ENCODE data around the gene SLC35F3. TPM values are rescaled to one million over a fixed set of nuclear protein-coding genes. Genes with fewer than 3 reads are reported as not detected.
"Not testable (repeated sequence)": the region's sequence is repeated elsewhere in the genome, so short reads cannot be mapped to it uniquely, and the experiment has no call there.

Gene SLC35F3
- total and polyA plus RNA-seq, 3 experiments from 2014 or later = 0.21 to 7.8 (median 6.9) TPM

- CTCF ChIA-PET = no interaction called here
- POLR2A ChIA-PET = no interaction called here
- Mint-ChIP-seq H3K27ac (no peak overlapping the region), H3K4me1 (no peaks in the 10 kb centered on the region), H3K36me3 (no peaks in the 10 kb centered on the region), H3K9me3 (peaks cover 5 to 15% (median 8%) of the 10 kb centered on the region in 5 donors), H3K27me3 (peaks cover 5 to 9% of the 10 kb centered on the region in 2 donors), H3K4me3 (no peak overlapping the region)
- DNase-seq = no peak
- Histone ChIP-seq H3K9me3 (ENCODE audit: low read length) (no peaks in the 10 kb centered on the region), H3K27ac (ENCODE audit: low read depth, low read length) (no peak overlapping the region), H3K36me3 (ENCODE audit: insufficient read depth, low read length) (no peaks in the 10 kb centered on the region), H3K4me3 (ENCODE audit: low read length) (no peak overlapping the region), H3K4me1 (ENCODE audit: insufficient read depth, low read length) (no peaks in the 10 kb centered on the region), H3K27me3 (ENCODE audit: insufficient read depth, low read length, poor library complexity, severe bottlenecking) (no peaks in the 10 kb centered on the region)
Observed at GRCh38 chr1:233869680-233870079, 34.8 kb upstream of the SLC35F3 start.

- CTCF ChIA-PET = no interaction called here
- Histone ChIP-seq H3K9me3 (ENCODE audit: low read length) (no peaks in the 10 kb centered on the region), H3K27ac (ENCODE audit: low read depth, low read length) (no peak overlapping the region), H3K4me1 (ENCODE audit: insufficient read depth, low read length) (no peaks in the 10 kb centered on the region), H3K27me3 (ENCODE audit: insufficient read depth, low read length, poor library complexity, severe bottlenecking) (no peaks in the 10 kb centered on the region), H3K36me3 (ENCODE audit: insufficient read depth, low read length) (no peaks in the 10 kb centered on the region), H3K4me3 (ENCODE audit: low read length) (no peak overlapping the region)
- POLR2A ChIA-PET = no interaction called here
- Mint-ChIP-seq H3K9me3 (peaks cover 0 to 5% (median 2%) of the 10 kb centered on the region in 5 donors), H3K27me3 (peaks cover 5 to 8% of the 10 kb centered on the region in 2 donors), H3K4me3 (no peak overlapping the region), H3K36me3 (no peaks in the 10 kb centered on the region), H3K27ac (no peak overlapping the region), H3K4me1 (no peaks in the 10 kb centered on the region)
- no peak for DNase-seq
Observed at GRCh38 chr1:233873666-233874065, 30.8 kb upstream of the SLC35F3 start.

GRCh38 chr1:233879841-233880240, 24.6 kb upstream of the SLC35F3 start:
- ChIA-PET POLR2A (no interaction called here), CTCF (no interaction called here)
- no peaks in the 10 kb centered on the region for H3K4me1 Mint-ChIP-seq
- peaks cover 4 to 11% (median 7%) of the 10 kb centered on the region in 5 donors for H3K9me3 Mint-ChIP-seq
- no peak overlapping the region for H3K27ac ChIP-seq (ENCODE audit: low read depth, low read length)
- no peaks in the 10 kb centered on the region for H3K4me1 ChIP-seq (ENCODE audit: insufficient read depth, low read length)
- H3K36me3 Mint-ChIP-seq = no peaks in the 10 kb centered on the region
- H3K4me3 Mint-ChIP-seq = no peak overlapping the region
- no peak overlapping the region for H3K4me3 ChIP-seq (ENCODE audit: low read length)
- H3K36me3 ChIP-seq (ENCODE audit: insufficient read depth, low read length) = no peaks in the 10 kb centered on the region
- H3K27ac Mint-ChIP-seq = no peak overlapping the region
- DNase-seq = no peak
- no peaks in the 10 kb centered on the region for H3K9me3 ChIP-seq (ENCODE audit: low read length)
- H3K27me3 ChIP-seq (ENCODE audit: insufficient read depth, low read length, poor library complexity, severe bottlenecking) = no peaks in the 10 kb centered on the region
- H3K27me3 Mint-ChIP-seq = peaks cover 8% of the 10 kb centered on the region in 2 donors

GRCh38 chr1:233883671-233884070, 20.8 kb upstream of the SLC35F3 start:
- Mint-ChIP-seq H3K27me3 (peaks cover 8 to 20% of the 10 kb centered on the region in 2 donors), H3K27ac (peak overlapping the region in 1 of 8 donors; percentile 70), H3K9me3 (peaks cover 6 to 12% (median 8%) of the 10 kb centered on the region in 5 donors), H3K4me3 (no peak overlapping the region), H3K4me1 (no peaks in the 10 kb centered on the region), H3K36me3 (no peaks in the 10 kb centered on the region)
- ChIA-PET CTCF (no interaction called here), POLR2A (no interaction called here)
- DNase-seq = no peak
- H3K27ac ChIP-seq (ENCODE audit: low read depth, low read length) = no peak overlapping the region
- H3K36me3 ChIP-seq (ENCODE audit: insufficient read depth, low read length) = no peaks in the 10 kb centered on the region
- no peak overlapping the region for H3K4me3 ChIP-seq (ENCODE audit: low read length)
- H3K27me3 ChIP-seq (ENCODE audit: insufficient read depth, low read length, poor library complexity, severe bottlenecking) = no peaks in the 10 kb centered on the region
- no peaks in the 10 kb centered on the region for H3K9me3 ChIP-seq (ENCODE audit: low read length)
- H3K4me1 ChIP-seq (ENCODE audit: insufficient read depth, low read length) = no peaks in the 10 kb centered on the region

- H3K27me3 Mint-ChIP-seq = peaks cover 8 to 20% of the 10 kb centered on the region in 2 donors
Observed at GRCh38 chr1:233884461-233885151, 19.9 kb upstream of the SLC35F3 start.

GRCh38 chr1:233885196-233885920, 19.1 kb upstream of the SLC35F3 start:
- Mint-ChIP-seq H3K27ac (no peak overlapping the region), H3K9me3 (peaks cover 4 to 15% (median 8%) of the 10 kb centered on the region in 5 donors), H3K27me3 (peaks cover 8 to 20% of the 10 kb centered on the region in 2 donors), H3K4me1 (no peaks in the 10 kb centered on the region), H3K36me3 (no peaks in the 10 kb centered on the region), H3K4me3 (no peak overlapping the region)
- Histone ChIP-seq H3K27me3 (ENCODE audit: insufficient read depth, low read length, poor library complexity, severe bottlenecking) (no peaks in the 10 kb centered on the region), H3K4me1 (ENCODE audit: insufficient read depth, low read length) (no peaks in the 10 kb centered on the region), H3K36me3 (ENCODE audit: insufficient read depth, low read length) (no peaks in the 10 kb centered on the region), H3K9me3 (ENCODE audit: low read length) (no peaks in the 10 kb centered on the region), H3K27ac (ENCODE audit: low read depth, low read length) (no peak overlapping the region), H3K4me3 (ENCODE audit: low read length) (no peak overlapping the region)
- POLR2A ChIA-PET = no interaction called here
- CTCF ChIA-PET = no interaction called here
- DNase-seq = no peak

More at GRCh38 chr1:233884461-233885151, 19.9 kb upstream of the SLC35F3 start:
- no peak overlapping the region for H3K27ac ChIP-seq (ENCODE audit: low read depth, low read length)
- H3K9me3 ChIP-seq (ENCODE audit: low read length) = no peaks in the 10 kb centered on the region
- Mint-ChIP-seq H3K4me1 (no peaks in the 10 kb centered on the region), H3K27ac (no peak overlapping the region), H3K36me3 (no peaks in the 10 kb centered on the region), H3K4me3 (no peak overlapping the region), H3K9me3 (peaks cover 4 to 16% (median 9%) of the 10 kb centered on the region in 5 donors)
- ChIA-PET POLR2A (no interaction called here), CTCF (no interaction called here)
- H3K4me1 ChIP-seq (ENCODE audit: insufficient read depth, low read length) = no peaks in the 10 kb centered on the region
- H3K27me3 ChIP-seq (ENCODE audit: insufficient read depth, low read length, poor library complexity, severe bottlenecking) = no peaks in the 10 kb centered on the region
- no peak for DNase-seq
- no peak overlapping the region for H3K4me3 ChIP-seq (ENCODE audit: low read length)
- no peaks in the 10 kb centered on the region for H3K36me3 ChIP-seq (ENCODE audit: insufficient read depth, low read length)

GRCh38 chr1:233891151-233891550, 13.3 kb upstream of the SLC35F3 start:
- H3K36me3 ChIP-seq (ENCODE audit: insufficient read depth, low read length); H3K4me3 Mint-ChIP-seq; H3K27ac ChIP-seq (ENCODE audit: low read depth, low read length); POLR2A ChIA-PET; H3K4me1 Mint-ChIP-seq; H3K27me3 ChIP-seq (ENCODE audit: insufficient read depth, low read length, poor library complexity, severe bottlenecking); DNase-seq; H3K9me3 ChIP-seq (ENCODE audit: low read length); H3K36me3 Mint-ChIP-seq; H3K27ac Mint-ChIP-seq; CTCF ChIA-PET; H3K4me3 ChIP-seq (ENCODE audit: low read length); H3K4me1 ChIP-seq (ENCODE audit: insufficient read depth, low read length): not testable (repeated sequence)
- Mint-ChIP-seq H3K9me3 (peaks cover 7 to 16% (median 13%) of the 10 kb centered on the region in 5 donors), H3K27me3 (peaks cover 3 to 24% of the 10 kb centered on the region in 2 donors)

- Histone ChIP-seq H3K27me3 (ENCODE audit: insufficient read depth, low read length, poor library complexity, severe bottlenecking) (no peaks in the 10 kb centered on the region), H3K27ac (ENCODE audit: low read depth, low read length) (no peak overlapping the region), H3K4me1 (ENCODE audit: insufficient read depth, low read length) (no peaks in the 10 kb centered on the region), H3K36me3 (ENCODE audit: insufficient read depth, low read length) (no peaks in the 10 kb centered on the region), H3K9me3 (ENCODE audit: low read length) (no peaks in the 10 kb centered on the region), H3K4me3 (ENCODE audit: low read length) (no peak overlapping the region)
- Mint-ChIP-seq H3K4me1 (no peaks in the 10 kb centered on the region), H3K27ac (no peak overlapping the region), H3K9me3 (peaks cover 0 to 5% (median 4%) of the 10 kb centered on the region in 5 donors), H3K36me3 (no peaks in the 10 kb centered on the region), H3K27me3 (peaks cover 8 to 29% of the 10 kb centered on the region in 2 donors), H3K4me3 (no peak overlapping the region)
- POLR2A ChIA-PET = no interaction called here
- no peak for DNase-seq
- CTCF ChIA-PET = no interaction called here
Observed at GRCh38 chr1:233897325-233898162, 6.9 kb upstream of the SLC35F3 start.
